ENCODE results near the gene ZEB2. TPM values are rescaled to one million over a fixed set of nuclear protein-coding genes. Genes with fewer than 3 reads are reported as not detected.
A peak's percentile ranks its signal among the peaks of the same experiment; 100 is the strongest.

Gene ZEB2
- total RNA-seq, 1 donor from 2014 or later, result 95.4 TPM

GRCh38 chr2:144524118-144525009 lies 4.4 kb upstream of the ZEB2 start:
- no peaks in the 10 kb centered on the region for H3K36me3 Mint-ChIP-seq (ENCODE audit: low read depth)
- no peaks in the 10 kb centered on the region for H3K9me3 Mint-ChIP-seq (ENCODE audit: low read depth)
- DNase-seq (ENCODE audit: low spot score), result no peak
- peaks cover 35% of the 10 kb centered on the region for H3K4me1 Mint-ChIP-seq (ENCODE audit: low read depth)
- peak overlapping the region; percentile 91 for H3K27ac Mint-ChIP-seq (ENCODE audit: unreplicated experiment)
- H3K4me3 Mint-ChIP-seq (ENCODE audit: unreplicated experiment), result peak overlapping the region; percentile 81
- no peaks in the 10 kb centered on the region for H3K27me3 Mint-ChIP-seq (ENCODE audit: low read depth)
- TF ChIP-seq CTCF (IDR thresholded peaks at IDR 0.05), result no peak

- Mint-ChIP-seq H3K4me3 (ENCODE audit: unreplicated experiment) (peak overlapping the region; percentile 81), H3K4me1 (ENCODE audit: low read depth) (peaks cover 35% of the 10 kb centered on the region), H3K27ac (ENCODE audit: unreplicated experiment) (peak overlapping the region; percentile 87), H3K36me3 (ENCODE audit: low read depth) (no peaks in the 10 kb centered on the region), H3K9me3 (ENCODE audit: low read depth) (no peaks in the 10 kb centered on the region), H3K27me3 (ENCODE audit: low read depth) (no peaks in the 10 kb centered on the region)
- no peak for TF ChIP-seq CTCF (IDR thresholded peaks at IDR 0.05)
- DNase-seq (ENCODE audit: low spot score), result no peak
These were observed 3.7 kb upstream of the ZEB2 start for GRCh38 chr2:144523596-144524117.

- no peak for DNase-seq (ENCODE audit: low spot score)
- Mint-ChIP-seq H3K27ac (ENCODE audit: unreplicated experiment) (peak overlapping the region; percentile 87), H3K9me3 (ENCODE audit: low read depth) (no peaks in the 10 kb centered on the region), H3K27me3 (ENCODE audit: low read depth) (no peaks in the 10 kb centered on the region), H3K4me3 (ENCODE audit: unreplicated experiment) (peak overlapping the region; percentile 81), H3K36me3 (ENCODE audit: low read depth) (no peaks in the 10 kb centered on the region), H3K4me1 (ENCODE audit: low read depth) (peaks cover 35% of the 10 kb centered on the region)
- no peak for TF ChIP-seq CTCF (IDR thresholded peaks at IDR 0.05)
These were observed 3.1 kb upstream of the ZEB2 start for GRCh38 chr2:144522897-144523595.

GRCh38 chr2:144522176-144522896 lies 2.4 kb upstream of the ZEB2 start:
- Mint-ChIP-seq H3K27ac (ENCODE audit: unreplicated experiment) (peak overlapping the region; percentile 87), H3K4me1 (ENCODE audit: low read depth) (peaks cover 35% of the 10 kb centered on the region), H3K4me3 (ENCODE audit: unreplicated experiment) (peak overlapping the region; percentile 81), H3K36me3 (ENCODE audit: low read depth) (no peaks in the 10 kb centered on the region), H3K9me3 (ENCODE audit: low read depth) (no peaks in the 10 kb centered on the region), H3K27me3 (ENCODE audit: low read depth) (no peaks in the 10 kb centered on the region)
- no peak for TF ChIP-seq CTCF (IDR thresholded peaks at IDR 0.05)
- no peak for DNase-seq (ENCODE audit: low spot score)

GRCh38 chr2:144521686-144522085 lies 1.8 kb upstream of the ZEB2 start:
- Mint-ChIP-seq H3K4me1 (ENCODE audit: low read depth) (peaks cover 35% of the 10 kb centered on the region), H3K36me3 (ENCODE audit: low read depth) (peaks cover 2% of the 10 kb centered on the region), H3K27ac (ENCODE audit: unreplicated experiment) (no peak overlapping the region), H3K27me3 (ENCODE audit: low read depth) (no peaks in the 10 kb centered on the region), H3K9me3 (ENCODE audit: low read depth) (no peaks in the 10 kb centered on the region), H3K4me3 (ENCODE audit: unreplicated experiment) (no peak overlapping the region)
- DNase-seq (ENCODE audit: low spot score), result no peak
- no peak for TF ChIP-seq CTCF (IDR thresholded peaks at IDR 0.05)
